GM12801 (cell line): ENCODE data around the gene CDH4.

ENCODE experiments used
- CTCF ChIP-seq: IDR thresholded peaks from one replicate; pipeline ENCODE4 v1.5.1; 2011; ENCODE audit warnings: control low read depth; ENCODE audit not compliant: insufficient read length; ENCODE audit errors: extremely low read depth

Gene CDH4

GRCh38 chr20:61965606-61966491 is 713.8 kb downstream of the CDH4 start:
- no peak for TF ChIP-seq CTCF

DNA sequence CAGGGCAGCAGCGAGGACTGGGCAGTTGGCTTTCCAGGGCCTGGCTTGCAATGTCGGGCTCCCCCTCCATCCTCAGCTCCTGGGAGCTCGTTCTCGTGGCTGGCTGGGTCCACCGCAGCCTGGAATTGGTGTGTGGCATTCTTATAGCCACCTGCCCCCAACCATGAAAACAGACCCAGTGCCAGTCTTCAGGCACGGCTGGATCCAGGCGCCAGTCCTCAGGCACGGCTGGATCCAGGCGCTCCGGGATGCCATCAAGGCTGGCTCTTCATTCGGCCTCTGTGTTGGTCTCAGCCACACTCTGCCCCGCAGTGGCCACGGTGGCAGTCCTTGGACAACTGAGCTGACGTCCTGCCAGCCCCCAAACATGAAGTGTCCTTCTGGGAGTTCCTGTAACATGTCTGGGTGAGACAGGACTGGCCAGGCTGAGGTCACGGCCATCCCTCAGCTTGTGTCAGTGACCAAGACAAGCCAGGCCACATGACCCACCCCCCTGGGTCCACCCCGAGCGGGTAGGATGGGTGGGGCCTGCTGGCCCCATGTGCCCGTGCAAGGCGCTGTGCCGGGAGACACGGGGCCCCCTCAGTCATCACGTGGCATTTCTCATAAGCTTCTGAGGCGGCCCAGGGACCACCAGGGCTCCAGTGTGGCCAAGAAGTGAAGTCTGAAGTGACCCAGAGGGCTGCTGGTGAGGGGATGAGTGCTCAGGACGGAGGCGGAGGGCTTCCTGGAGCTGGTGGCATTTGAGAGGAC is 714.6 kb downstream of the CDH4 start:
- TF ChIP-seq CTCF = no peak

- no peak for TF ChIP-seq CTCF
Observed at GRCh38 chr20:61967300-61967699, 715.2 kb downstream of the CDH4 start.

- TF ChIP-seq CTCF = no peak
Observed at GRCh38 chr20:61968036-61968810, 716.2 kb downstream of the CDH4 start.

DNA sequence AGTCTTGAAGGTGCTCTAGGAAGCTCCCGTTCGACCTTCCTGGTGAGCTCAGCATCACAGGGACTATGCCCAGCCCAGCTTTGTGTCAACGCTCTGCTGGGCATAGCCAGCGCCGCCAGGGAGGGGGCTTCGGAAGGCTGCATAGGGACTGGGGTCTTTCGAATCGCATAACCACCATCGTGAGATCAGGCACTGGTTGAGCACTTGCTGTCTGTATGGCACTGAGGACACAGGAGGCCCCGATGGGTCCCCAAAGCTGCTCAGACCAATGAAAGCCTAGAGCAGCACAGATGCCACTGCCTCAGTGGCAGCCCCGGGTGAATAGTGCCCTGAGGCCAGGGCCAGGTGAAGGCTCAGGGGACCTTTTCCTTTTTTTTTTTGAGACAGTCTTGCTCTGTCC is 716.9 kb downstream of the CDH4 start:
- no peak for TF ChIP-seq CTCF

GRCh38 chr20:61969806-61970205 is 717.7 kb downstream of the CDH4 start:
- no peak for TF ChIP-seq CTCF

- no peak for TF ChIP-seq CTCF
Observed at GRCh38 chr20:61970357-61970756, 718.3 kb downstream of the CDH4 start.
